ENCODE results near the gene TPD52L2.
"Not testable (repeated sequence)": the region's sequence is repeated elsewhere in the genome, so short reads cannot be mapped to it uniquely, and the experiment has no call there.

The TPD52L2 gene

DNA sequence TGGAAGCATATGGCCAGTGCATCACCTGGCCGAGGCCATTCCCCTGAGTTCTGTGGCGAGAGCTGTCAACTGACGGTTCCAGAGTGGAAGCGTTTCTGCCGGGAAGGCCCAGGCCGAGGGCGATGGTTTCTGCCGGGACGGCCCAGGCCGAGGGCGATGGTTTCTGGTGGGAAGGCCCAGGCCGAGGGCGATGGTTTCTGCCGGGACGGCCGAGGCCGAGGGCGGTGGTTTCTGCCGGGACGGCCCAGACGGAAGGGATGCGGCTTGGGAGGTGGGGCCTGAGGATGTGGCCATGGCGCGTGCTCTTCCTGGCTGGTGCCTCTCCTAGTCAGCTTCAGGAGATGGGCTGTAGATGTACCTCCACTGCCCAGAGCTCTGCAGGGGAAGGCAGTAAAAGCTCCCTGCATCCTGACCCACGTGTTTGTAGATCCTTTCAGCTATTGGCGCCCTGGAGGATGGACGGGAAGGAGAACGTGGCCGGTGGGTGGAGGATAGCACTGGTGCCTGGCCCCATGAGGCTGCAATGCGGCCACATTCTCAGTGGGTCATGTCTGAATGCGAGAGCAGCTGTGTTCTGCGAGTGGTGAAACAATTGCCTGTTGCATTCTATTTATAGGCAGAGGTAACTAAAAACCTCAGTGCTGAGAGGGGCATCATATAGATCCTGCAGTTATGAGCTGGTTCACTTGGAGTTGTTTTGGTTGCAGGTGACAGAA is 12.8 kb downstream of the TPD52L2 start:
- no peak overlapping the region for H2BK5ac ChIP-seq (ENCODE audit: low read length)
- no peak for DNase-seq
- no peak overlapping the region for H4K8ac ChIP-seq (ENCODE audit: low read depth, low read length)
- peaks cover 7% of the 10 kb centered on the region for H3K79me2 ChIP-seq (ENCODE audit: control insufficient read depth, insufficient read depth, low read length)
- no peak overlapping the region for H3K18ac ChIP-seq (ENCODE audit: low read length)
- no peak overlapping the region for H4K5ac ChIP-seq (ENCODE audit: low read length)
- H3K27ac ChIP-seq (ENCODE audit: low read depth, low read length): no peak overlapping the region
- no peak overlapping the region for H2BK120ac ChIP-seq (ENCODE audit: low read depth, low read length)
- no peak overlapping the region for H2BK15ac ChIP-seq (replicated peaks; ENCODE audit: low read depth)
- no peaks in the 10 kb centered on the region for H3K4me1 ChIP-seq (ENCODE audit: control insufficient read depth, low read depth, low read length)
- H3K4ac ChIP-seq (ENCODE audit: low read depth, low read length): no peak overlapping the region
- H3K79me1 ChIP-seq (ENCODE audit: low read length): peaks cover 23% of the 10 kb centered on the region
- H3K27me3 ChIP-seq (ENCODE audit: insufficient read depth, low read length, poor library complexity): no peaks in the 10 kb centered on the region
- no peak overlapping the region for H3K4me3 ChIP-seq (ENCODE audit: low read length)
- no peak overlapping the region for H3K4me2 ChIP-seq (ENCODE audit: low read length)
- no peak overlapping the region for H3K9ac ChIP-seq (ENCODE audit: low read length)
- no CpG with 5 or more reads among the region's 32 CpGs for WGBS (ENCODE audit: extremely low coverage, insufficient coverage, low lambda C conversion rate)
- no peak overlapping the region for H3K56ac ChIP-seq (ENCODE audit: low read length)
- H3K36me3 ChIP-seq (ENCODE audit: control insufficient read depth, insufficient read depth, low read length): peaks cover 22% of the 10 kb centered on the region
- H3K23ac ChIP-seq (ENCODE audit: low read length): no peak overlapping the region
- no peak overlapping the region for H2AK5ac ChIP-seq (ENCODE audit: low read length)

DNA sequence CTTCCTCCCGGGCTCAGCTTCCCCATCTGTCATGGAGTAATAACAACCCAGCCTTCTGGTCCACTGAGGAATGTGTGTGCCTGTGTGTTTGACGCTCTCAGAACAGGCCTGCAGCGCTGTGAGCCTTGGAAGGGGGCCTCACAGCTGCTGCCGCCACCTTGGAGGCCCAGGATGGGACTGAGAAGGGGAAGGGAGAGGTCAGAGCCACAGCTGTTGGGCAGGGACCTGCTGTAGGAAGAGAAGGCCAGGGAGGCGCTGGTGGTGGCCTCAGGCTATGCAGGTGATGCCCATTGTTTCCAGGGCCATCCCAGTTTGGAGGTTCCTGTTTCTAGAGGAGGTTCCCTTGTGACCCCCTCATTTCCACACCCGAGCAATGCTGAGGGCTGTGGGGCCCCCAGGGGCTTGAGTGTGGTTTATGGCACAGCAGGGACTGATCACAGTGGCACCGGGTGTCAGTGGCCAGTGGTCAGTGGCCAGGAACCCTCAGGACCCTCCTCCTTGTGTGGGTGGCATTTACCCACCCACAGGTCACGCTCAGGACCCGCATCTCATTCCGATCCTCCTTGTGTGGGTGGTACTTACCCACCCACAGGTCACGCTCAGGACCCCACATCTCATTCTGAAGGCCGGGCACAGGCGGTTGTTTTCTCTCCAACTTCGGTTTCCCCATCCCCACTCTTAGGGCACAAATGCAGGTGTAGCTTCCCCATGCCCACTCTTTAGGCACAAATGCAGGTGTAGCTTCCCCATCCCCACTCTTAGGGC is 14.0 kb downstream of the TPD52L2 start:
- H2BK120ac ChIP-seq (ENCODE audit: low read depth, low read length): no peak overlapping the region
- no peak overlapping the region for H3K4ac ChIP-seq (ENCODE audit: low read depth, low read length)
- no peak overlapping the region for H4K8ac ChIP-seq (ENCODE audit: low read depth, low read length)
- H3K23ac ChIP-seq (ENCODE audit: low read length): no peak overlapping the region
- peaks cover 7% of the 10 kb centered on the region for H3K79me2 ChIP-seq (ENCODE audit: control insufficient read depth, insufficient read depth, low read length)
- H3K27ac ChIP-seq (ENCODE audit: low read depth, low read length): no peak overlapping the region
- H2AK5ac ChIP-seq (ENCODE audit: low read length): no peak overlapping the region
- H2BK15ac ChIP-seq (replicated peaks; ENCODE audit: low read depth): no peak overlapping the region
- peaks cover 21% of the 10 kb centered on the region for H3K36me3 ChIP-seq (ENCODE audit: control insufficient read depth, insufficient read depth, low read length)
- H3K4me3 ChIP-seq (ENCODE audit: low read length): no peak overlapping the region
- H3K56ac ChIP-seq (ENCODE audit: low read length): no peak overlapping the region
- no peak for DNase-seq
- H3K4me2 ChIP-seq (ENCODE audit: low read length): no peak overlapping the region
- no peak overlapping the region for H3K9ac ChIP-seq (ENCODE audit: low read length)
- H3K18ac ChIP-seq (ENCODE audit: low read length): no peak overlapping the region
- WGBS (ENCODE audit: extremely low coverage, insufficient coverage, low lambda C conversion rate): no CpG with 5 or more reads among the region's 14 CpGs
- H2BK5ac ChIP-seq (ENCODE audit: low read length): no peak overlapping the region
- H3K4me1 ChIP-seq (ENCODE audit: control insufficient read depth, low read depth, low read length): no peaks in the 10 kb centered on the region
- H3K79me1 ChIP-seq (ENCODE audit: low read length): peaks cover 20% of the 10 kb centered on the region
- H4K5ac ChIP-seq (ENCODE audit: low read length): no peak overlapping the region
- no peaks in the 10 kb centered on the region for H3K27me3 ChIP-seq (ENCODE audit: insufficient read depth, low read length, poor library complexity)

DNA sequence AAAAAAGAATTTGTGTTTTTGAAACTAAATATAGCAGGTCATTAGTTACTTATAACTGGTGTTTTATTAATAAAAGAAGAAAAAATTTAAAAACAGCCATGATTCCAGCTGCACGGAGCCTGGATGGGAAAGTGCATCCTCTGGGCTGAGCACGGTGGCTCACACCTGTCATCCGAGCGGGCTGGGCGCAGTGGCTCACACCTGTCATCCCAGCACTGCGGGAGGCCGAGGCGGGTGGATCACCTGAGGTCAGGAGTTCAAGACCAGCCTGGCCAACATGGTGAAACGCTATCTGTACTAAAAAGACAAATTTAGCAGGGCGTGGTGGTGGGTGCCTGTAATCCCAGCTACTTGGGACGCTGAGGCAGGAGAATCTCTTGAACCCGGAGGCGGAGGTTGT is 15.8 kb downstream of the TPD52L2 start:
- not testable (repeated sequence) for H2BK15ac ChIP-seq (replicated peaks; ENCODE audit: low read depth); H3K27me3 ChIP-seq (ENCODE audit: insufficient read depth, low read length, poor library complexity); H3K18ac ChIP-seq (ENCODE audit: low read length); DNase-seq; H3K79me2 ChIP-seq (ENCODE audit: control insufficient read depth, insufficient read depth, low read length); H3K4me2 ChIP-seq (ENCODE audit: low read length); H3K23ac ChIP-seq (ENCODE audit: low read length); H3K27ac ChIP-seq (ENCODE audit: low read depth, low read length); H3K4me1 ChIP-seq (ENCODE audit: control insufficient read depth, low read depth, low read length); H3K4ac ChIP-seq (ENCODE audit: low read depth, low read length); H2BK120ac ChIP-seq (ENCODE audit: low read depth, low read length); H3K4me3 ChIP-seq (ENCODE audit: low read length); H2BK5ac ChIP-seq (ENCODE audit: low read length); H4K5ac ChIP-seq (ENCODE audit: low read length); H3K9ac ChIP-seq (ENCODE audit: low read length); H2AK5ac ChIP-seq (ENCODE audit: low read length); H3K56ac ChIP-seq (ENCODE audit: low read length); H4K8ac ChIP-seq (ENCODE audit: low read depth, low read length)
- H3K79me1 ChIP-seq (ENCODE audit: low read length): peaks cover 19% of the 10 kb centered on the region
- peaks cover 20% of the 10 kb centered on the region for H3K36me3 ChIP-seq (ENCODE audit: control insufficient read depth, insufficient read depth, low read length)
- WGBS (ENCODE audit: extremely low coverage, insufficient coverage, low lambda C conversion rate): no CpG with 5 or more reads among the region's 13 CpGs

DNA sequence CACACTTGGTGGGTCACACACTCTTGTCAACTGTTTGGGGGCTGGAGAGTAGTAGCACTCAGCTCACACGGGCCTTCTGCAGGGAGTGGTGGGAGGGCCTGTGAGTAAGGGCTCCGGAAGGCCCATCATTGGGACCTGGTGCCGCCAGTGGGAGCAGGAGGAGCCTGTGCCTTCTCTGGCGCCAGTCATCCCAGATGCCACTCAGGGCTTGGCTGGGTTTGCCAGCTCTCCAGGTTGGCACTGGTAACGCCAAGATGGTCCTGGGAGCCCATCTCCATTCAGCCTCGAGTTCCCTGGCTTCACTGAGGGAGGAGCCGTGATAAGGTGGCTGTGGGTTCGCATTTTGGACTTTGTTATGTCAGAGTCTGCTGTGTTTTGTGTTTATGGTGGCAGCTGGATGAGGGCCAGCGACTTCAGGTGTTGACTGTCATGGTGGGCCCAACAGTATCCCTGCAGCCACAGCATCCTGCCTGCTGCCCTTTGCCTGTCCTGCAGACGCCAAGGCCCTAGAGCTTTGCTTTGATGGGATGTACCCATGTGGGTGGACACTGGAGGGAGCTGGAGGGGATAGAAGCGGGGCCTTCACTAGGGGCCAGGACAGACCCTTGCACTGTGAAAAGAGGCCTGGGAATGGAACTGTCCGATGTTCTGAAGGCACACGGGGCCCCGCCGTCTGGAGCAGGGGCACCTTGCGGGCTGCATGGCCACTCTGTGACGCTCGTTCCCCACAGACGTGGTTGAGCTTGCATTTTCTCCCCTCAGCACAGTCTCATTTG is 16.6 kb downstream of the TPD52L2 start:
- Histone ChIP-seq H2BK15ac (replicated peaks; ENCODE audit: low read depth) (no peak overlapping the region), H2BK5ac (ENCODE audit: low read length) (no peak overlapping the region), H3K4me3 (ENCODE audit: low read length) (no peak overlapping the region), H3K79me2 (ENCODE audit: control insufficient read depth, insufficient read depth, low read length) (peaks cover 5% of the 10 kb centered on the region), H3K4ac (ENCODE audit: low read depth, low read length) (no peak overlapping the region), H3K56ac (ENCODE audit: low read length) (no peak overlapping the region), H3K36me3 (ENCODE audit: control insufficient read depth, insufficient read depth, low read length) (peaks cover 16% of the 10 kb centered on the region), H3K4me2 (ENCODE audit: low read length) (no peak overlapping the region), H2BK120ac (ENCODE audit: low read depth, low read length) (no peak overlapping the region), H2AK5ac (ENCODE audit: low read length) (no peak overlapping the region), H3K27me3 (ENCODE audit: insufficient read depth, low read length, poor library complexity) (no peaks in the 10 kb centered on the region), H3K9ac (ENCODE audit: low read length) (no peak overlapping the region), H3K27ac (ENCODE audit: low read depth, low read length) (no peak overlapping the region), H4K8ac (ENCODE audit: low read depth, low read length) (no peak overlapping the region), H3K18ac (ENCODE audit: low read length) (no peak overlapping the region), H4K5ac (ENCODE audit: low read length) (no peak overlapping the region), H3K4me1 (ENCODE audit: control insufficient read depth, low read depth, low read length) (no peaks in the 10 kb centered on the region), H3K79me1 (ENCODE audit: low read length) (peaks cover 14% of the 10 kb centered on the region), H3K23ac (ENCODE audit: low read length) (no peak overlapping the region)
- WGBS (ENCODE audit: extremely low coverage, insufficient coverage, low lambda C conversion rate): no CpG with 5 or more reads among the region's 19 CpGs
- DNase-seq: peak; percentile 22

DNA sequence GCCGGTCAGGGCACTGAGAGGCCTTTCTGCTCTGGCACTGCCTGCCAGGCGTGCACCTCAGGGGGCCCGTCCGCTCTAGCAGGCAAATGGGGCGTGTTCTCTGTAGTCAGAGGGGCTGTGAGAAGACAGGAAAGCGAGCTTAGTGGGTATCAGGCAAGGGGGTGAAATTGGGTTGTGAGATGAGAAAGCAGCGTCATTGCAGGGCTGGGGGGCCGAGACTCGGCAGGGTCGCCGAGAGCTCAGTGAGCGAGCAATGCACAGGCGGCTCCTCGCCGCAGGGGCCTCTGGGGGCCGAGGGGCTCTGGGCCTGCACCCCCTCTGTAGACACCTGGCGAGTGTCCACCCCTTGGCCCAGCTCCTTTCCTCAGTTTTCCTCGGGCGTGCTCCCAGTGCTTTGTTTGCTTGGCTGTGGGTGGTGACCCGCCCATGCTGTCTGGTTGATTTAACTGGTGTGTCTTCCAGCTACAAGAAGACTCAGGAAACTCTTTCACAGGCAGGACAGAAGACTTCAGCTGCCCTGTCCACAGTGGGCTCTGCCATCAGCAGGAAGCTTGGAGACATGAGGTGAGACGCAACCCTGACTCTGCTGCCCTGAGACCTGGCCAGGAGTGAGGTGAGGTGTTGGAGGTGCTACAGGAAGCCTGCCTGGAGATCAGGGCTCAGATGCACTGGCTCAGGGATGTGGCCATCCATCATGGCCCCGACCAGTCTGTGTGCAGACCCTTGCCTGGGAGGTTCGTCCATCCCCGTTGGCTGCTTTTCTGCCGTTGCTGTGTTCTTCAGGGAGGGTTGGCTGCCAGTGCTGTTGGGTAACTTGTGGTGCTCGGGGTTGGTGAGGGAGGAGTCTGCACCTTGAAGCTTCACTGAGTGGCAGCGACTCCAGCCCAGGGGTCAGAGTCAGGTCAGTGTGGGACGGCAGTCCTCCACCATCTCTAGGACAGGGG is 17.5 kb downstream of the TPD52L2 start:
- Histone ChIP-seq H3K4me1 (ENCODE audit: control insufficient read depth, low read depth, low read length) (no peaks in the 10 kb centered on the region), H3K36me3 (ENCODE audit: control insufficient read depth, insufficient read depth, low read length) (peaks cover 16% of the 10 kb centered on the region), H3K4me3 (ENCODE audit: low read length) (no peak overlapping the region), H2BK5ac (ENCODE audit: low read length) (no peak overlapping the region), H3K56ac (ENCODE audit: low read length) (no peak overlapping the region), H4K8ac (ENCODE audit: low read depth, low read length) (no peak overlapping the region), H4K5ac (ENCODE audit: low read length) (no peak overlapping the region), H3K27me3 (ENCODE audit: insufficient read depth, low read length, poor library complexity) (no peaks in the 10 kb centered on the region), H3K4me2 (ENCODE audit: low read length) (no peak overlapping the region), H2AK5ac (ENCODE audit: low read length) (no peak overlapping the region), H2BK120ac (ENCODE audit: low read depth, low read length) (no peak overlapping the region), H3K79me1 (ENCODE audit: low read length) (peaks cover 12% of the 10 kb centered on the region), H3K18ac (ENCODE audit: low read length) (no peak overlapping the region), H3K9ac (ENCODE audit: low read length) (no peak overlapping the region), H3K4ac (ENCODE audit: low read depth, low read length) (no peak overlapping the region), H3K23ac (ENCODE audit: low read length) (no peak overlapping the region), H3K79me2 (ENCODE audit: control insufficient read depth, insufficient read depth, low read length) (peaks cover 5% of the 10 kb centered on the region), H3K27ac (ENCODE audit: low read depth, low read length) (no peak overlapping the region), H2BK15ac (replicated peaks; ENCODE audit: low read depth) (no peak overlapping the region)
- no CpG with 5 or more reads among the region's 28 CpGs for WGBS (ENCODE audit: extremely low coverage, insufficient coverage, low lambda C conversion rate)
- DNase-seq: no peak

Data from mesendoderm (in vitro differentiated cells).